GM12878 (cell line): ENCODE results near the gene NAP1L4. TPM values are rescaled to one million over a fixed set of nuclear protein-coding genes. Genes with fewer than 3 reads are reported as not detected.

Source experiments
- ATAC-seq: fragments of 200-7000 bp; cut with Tn5 transposase; 3 replicates; pipeline ENCODE4 v1.9.1; 2020; ENCODE audit warnings: mild to moderate bottlenecking, moderate library complexity
- BruUV-seq: library from RNA; stranded (reverse); fragments of 400-500 nt; replicated peaks from 2 replicates; lab custom pipeline; 2021; lab: Mats Ljungman, UMichigan
- CTCF ChIA-PET: fragments of 300-600 bp; sonication (Branson Sonifier 250); formaldehyde crosslinking; extraction: SDS; loops from one replicate; lab custom pipeline; 2021; ENCODE audit warnings: inconsistent platforms; lab: Yijun Ruan, JAX
- POLR2A ChIA-PET: fragments of 350-600 bp; formaldehyde crosslinking; extraction: SDS; loops from one replicate; lab custom pipeline; 2021; ENCODE audit warnings: inconsistent platforms; lab: Charles Lee
- RAD21 ChIA-PET: fragments of 300-600 bp; sonication (Branson Sonifier 250); formaldehyde crosslinking; loops from one replicate; lab custom pipeline; 2023; ENCODE audit warnings: antibody characterized with exemption; ENCODE audit not compliant: unreplicated experiment; lab: Charles Lee
- SMC1A ChIA-PET: fragments of 300-600 bp; sonication (Branson Sonifier 250); formaldehyde crosslinking; loops from one replicate; lab custom pipeline; 2023; ENCODE audit not compliant: unreplicated experiment, uncharacterized antibody; lab: Charles Lee
- DNase-seq: peaks from one replicate; pipeline ENCODE4 v3.0.0-alpha.2; 2011; ENCODE audit warnings: low read depth, low spot score
- FAIRE-seq: peaks from 3 replicates; lab custom pipeline; 2011; peaks lifted over from hg19 to GRCh38; lab: Jason Lieb, UNC
- H2AFZ ChIP-seq: 2 replicates; pipeline ENCODE4 v1.6.0; 2011; ENCODE audit warnings: low read depth, low read length, control low read depth; ENCODE audit not compliant: control insufficient read depth
- H3K27ac ChIP-seq: 2 replicates; pipeline ENCODE4 v1.5.1; 2011; ENCODE audit warnings: control low read depth; ENCODE audit not compliant: control insufficient read depth, insufficient read depth
- H3K27me3 ChIP-seq, 2 experiments: replicated peaks in 1 of 2; 2 replicates each; pipeline versions ENCODE4 v1.6.0 to v1.6.1; 2011; ENCODE audit warnings: low read length in 1 of 2; ENCODE audit not compliant: control insufficient read depth in 2 of 2, insufficient read depth in 2 of 2
- H3K36me3 ChIP-seq, 2 experiments: 2 replicates each; pipeline ENCODE4 v1.5.1; 2011; ENCODE audit warnings: low read length in 1 of 2; ENCODE audit not compliant: control insufficient read depth in 2 of 2, insufficient read depth in 2 of 2
- H3K4me1 ChIP-seq: 2 replicates; pipeline ENCODE4 v1.6.1; 2011; ENCODE audit warnings: mild to moderate bottlenecking, low read length, moderate library complexity, mixed read lengths; ENCODE audit not compliant: control insufficient read depth, insufficient read depth
- H3K4me2 ChIP-seq: 2 replicates; pipeline ENCODE4 v1.6.0; 2011; ENCODE audit warnings: control low read depth; ENCODE audit not compliant: control insufficient read depth, insufficient read depth
- H3K4me3 ChIP-seq: fragments of 200-600 bp; sonication (generic); 2 replicates; pipeline ENCODE4 v1.5.1; 2016
- H3K79me2 ChIP-seq: 2 replicates; pipeline ENCODE4 v1.6.0; 2011; ENCODE audit warnings: low read length; ENCODE audit not compliant: control insufficient read depth, insufficient read depth
- H3K9ac ChIP-seq: 2 replicates; pipeline ENCODE4 v1.8.0; 2011; ENCODE audit warnings: low read length, control low read depth, mixed read lengths; ENCODE audit not compliant: control insufficient read depth, insufficient read depth
- H3K9me3 ChIP-seq: replicated peaks from 3 replicates; pipeline ENCODE4 v1.5.1; 2011; ENCODE audit warnings: mild to moderate bottlenecking, low read length; ENCODE audit not compliant: control insufficient read depth, insufficient read depth
- H4K20me1 ChIP-seq: 2 replicates; pipeline ENCODE4 v1.6.0; 2011; ENCODE audit not compliant: control insufficient read depth, insufficient read depth
- CREM ChIP-seq: IDR thresholded peaks from 2 replicates; pipeline ENCODE4 v1.6.1; 2014; ENCODE audit warnings: antibody characterized with exemption, low read depth
- ELK1 ChIP-seq: IDR thresholded peaks from 2 replicates; pipeline ENCODE4 v1.6.1; 2012; ENCODE audit warnings: low read depth, low read length, improper control_type of control experiment
- EZH2 ChIP-seq: IDR thresholded peaks from 2 replicates; pipeline ENCODE4 v1.6.1; 2012; ENCODE audit warnings: low read depth, mild to moderate bottlenecking, control low read depth, inconsistent platforms, low read length, borderline replicate concordance; ENCODE audit not compliant: control insufficient read depth
- HSF1 ChIP-seq: fragments of 150-350 bp; IDR thresholded peaks from 2 replicates; pipeline ENCODE4 v1.6.1; 2014; ENCODE audit warnings: mild to moderate bottlenecking, low read depth, low read length
- IKZF1 ChIP-seq: fragments of 450-650 bp; conservative IDR thresholded peaks from 2 replicates; pipeline ENCODE4 v1.6.1; 2017; ENCODE audit warnings: antibody characterized with exemption, mild to moderate bottlenecking
- IKZF2 ChIP-seq, 2 experiments: fragments of 450-650 bp; IDR thresholded peaks; 2 replicates each; pipeline ENCODE4 v1.6.1; 2017; ENCODE audit warnings: mild to moderate bottlenecking in 2 of 2, moderate library complexity in 2 of 2
- JUNB ChIP-seq: IDR thresholded peaks from 2 replicates; pipeline ENCODE4 v1.6.1; 2016; ENCODE audit warnings: antibody characterized with exemption, mild to moderate bottlenecking
- KDM1A ChIP-seq: fragments of 200-600 bp; sonication (generic); IDR thresholded peaks from 2 replicates; pipeline ENCODE4 v1.6.1; 2016; ENCODE audit warnings: borderline replicate concordance
- NR2F1 ChIP-seq: fragments of 450-650 bp; conservative IDR thresholded peaks from 2 replicates; pipeline ENCODE4 v1.6.1; 2017; ENCODE audit warnings: mild to moderate bottlenecking
- RCOR1 ChIP-seq: conservative IDR thresholded peaks from 2 replicates; pipeline ENCODE4 v1.6.1; 2012; ENCODE audit warnings: low read depth, low read length, improper control_type of control experiment
- SKIL ChIP-seq: fragments of 450-650 bp; IDR thresholded peaks from 2 replicates; pipeline ENCODE4 v1.6.1; 2017; ENCODE audit warnings: mild to moderate bottlenecking, low read depth, inconsistent platforms; ENCODE audit not compliant: poor library complexity, severe bottlenecking
- SUZ12 ChIP-seq: fragments of 200-600 bp; sonication (generic); IDR thresholded peaks from one replicate; pipeline ENCODE4 v1.6.1; 2018; ENCODE audit warnings: antibody characterized with exemption, mild to moderate bottlenecking; ENCODE audit not compliant: unreplicated experiment
- TCF7 ChIP-seq: IDR thresholded peaks from 2 replicates; pipeline ENCODE4 v1.6.1; 2014; ENCODE audit warnings: antibody characterized with exemption, borderline replicate concordance
- WRNIP1 ChIP-seq: IDR thresholded peaks from 2 replicates; pipeline ENCODE4 v1.6.1; 2011; ENCODE audit warnings: low read depth, low read length, improper control_type of control experiment, borderline replicate concordance
- ZNF622 ChIP-seq: fragments of 450-650 bp; IDR thresholded peaks from 2 replicates; pipeline ENCODE4 v1.6.1; 2017; ENCODE audit warnings: mild to moderate bottlenecking, inconsistent platforms
- WGBS: methylation state at CpG from one replicate; pipeline ENCODE4 v1.1.6; 2016; ENCODE audit warnings: low lambda C conversion rate; ENCODE audit not compliant: insufficient replicate concordance, insufficient coverage; ENCODE audit errors: missing lambda C conversion rate; 5-methylcytosine and 5-hydroxymethylcytosine counted together
- in situ Hi-C: fragments of 300-500 bp; cut with MboI; formaldehyde crosslinking; loops from 9 replicates; pipeline ENCODE4 v1.14.3; 2018; ENCODE audit warnings: mixed read lengths
- intact Hi-C: fragments of 100-400 bp; cut with micrococcal nuclease; formaldehyde crosslinking; loops from one replicate; pipeline ENCODE4 v1.14.2; 2022; ENCODE audit not compliant: unreplicated experiment
- polyA plus RNA-seq, 11 experiments: library from polyadenylated mRNA; depleted of rRNA in 4 of 11; unstranded in 6 of 11; stranded (reverse) in 5 of 11; fragments of >200 nt; fragmentation: Nextera tagmentation in 4 of 11; fragmentation: Illumina TruSeq in 1 of 11; extraction: Ambion mirVana in 4 of 11; extraction: Trizol in 1 of 11; gene quantifications; 1 replicate in 1 of 11; 2 replicates in 10 of 11; pipeline versions ENCODE4 v1.2.1 to v1.2.3, GENCODE V29; 2011 to 2016; ENCODE audit warnings: inconsistent platforms in 2 of 11, missing spikeins in 2 of 11, low read depth in 1 of 11
- total RNA-seq, 4 experiments: library from RNA; depleted of rRNA in 3 of 4; stranded (reverse); fragments of >200 nt in 3 of 4; fragmentation: Illumina TruSeq in 1 of 4; extraction: Trizol in 1 of 4; gene quantifications; 2 replicates each; pipeline versions ENCODE4 v1.2.1 to v1.2.3, GENCODE V29; 2013 to 2021

The NAP1L4 gene
- total and polyA plus RNA-seq, 10 of the 15 experiments (the other 5 are each of a cell fraction or from before 2014, with no cell fraction given) = 24.8 to 198 (median 114) TPM

DNA sequence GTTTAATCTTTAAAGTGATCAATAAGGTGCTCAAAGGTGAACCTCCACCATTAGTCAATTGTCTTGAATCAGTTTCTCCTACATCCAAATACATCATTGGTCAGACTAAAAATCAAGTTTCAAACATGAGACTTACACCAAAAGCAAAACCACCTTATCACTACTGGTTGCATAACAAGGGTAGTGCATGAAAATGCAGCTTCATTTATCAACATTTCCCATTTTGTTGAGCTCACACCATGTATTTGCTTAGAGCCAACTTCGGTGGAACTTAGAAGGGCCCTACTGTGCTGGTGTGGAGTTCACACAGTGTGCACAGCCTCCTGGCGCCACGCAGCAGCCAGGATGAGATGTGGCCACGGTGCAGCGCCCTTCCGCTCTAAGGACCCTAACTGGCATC lies 39.8 kb downstream of the NAP1L4 start:
- Histone ChIP-seq H3K9ac (no peak overlapping the region), H3K36me3 (peaks cover 31 to 63% of the 10 kb centered on the region in 2 experiments), H3K4me2 (no peak overlapping the region), H3K27ac (no peak overlapping the region), H2AFZ (no peak overlapping the region), H3K27me3 (no peaks in the 10 kb centered on the region), H3K4me3 (no peak overlapping the region), H4K20me1 (no peaks in the 10 kb centered on the region), H3K4me1 (no peaks in the 10 kb centered on the region)
- in situ Hi-C loops = no loop called here
- ATAC-seq (no peak), FAIRE-seq (no peak), DNase-seq (no peak)
- RAD21 ChIA-PET = no interaction called here
- SMC1A ChIA-PET = no interaction called here
- 97% methylated on average over 6 of the region's 6 CpGs for WGBS
- POLR2A ChIA-PET = no interaction called here
- CTCF ChIA-PET = interaction anchor here (1.4 kb wide), 1 partner anchor 83 kb away, joined by 4 read pairs; no protein-coding TSS in a partner anchor
- TF ChIP-seq ELK1 (no peak), SUZ12 (no peak), NR2F1 (no peak), WRNIP1 (no peak), SKIL (no peak), HSF1 (no peak), RCOR1 (no peak), TCF7 (no peak), IKZF1 (no peak), JUNB (no peak), KDM1A (no peak), IKZF2 (IDR thresholded peaks at IDR 0.05) (no peak), CREM (no peak), EZH2 (no peak), ZNF622 (no peak)
- TF ChIP-seq, all 136 proteins: peak for 0
- no TSS peak for BruUV-seq
- H3K9me3 ChIP-seq = no peaks in the 10 kb centered on the region
- intact Hi-C loops = no loop called here
- no peaks in the 10 kb centered on the region for H3K79me2 ChIP-seq
